Fibroblast of the aortic adventitia (primary cell): ENCODE data around the gene CEP70. TPM values are rescaled to one million over a fixed set of nuclear protein-coding genes. Genes with fewer than 3 reads are reported as not detected.
"Not testable (repeated sequence)": the region's sequence is repeated elsewhere in the genome, so short reads cannot be mapped to it uniquely, and the experiment has no call there.

Source experiments
- DNase-seq: peaks from one replicate; pipeline ENCODE4 v3.0.0-alpha.2; 2010; ENCODE audit warnings: low read depth
- H3K4me3 ChIP-seq: 2 replicates; pipeline ENCODE4 v1.5.1; 2011; ENCODE audit warnings: low read depth, mild to moderate bottlenecking, control low read depth, low read length, moderate library complexity
- total RNA-seq: library from RNA; depleted of rRNA; stranded (reverse); fragments of >200 nt; gene quantifications from 2 replicates; pipeline ENCODE4 v1.2.3, GENCODE V29; 2012; ENCODE audit warnings: low replicate concordance
- TF ChIP-seq, protein P1 (sequence below): IDR thresholded peaks from 2 replicates; pipeline ENCODE4 v1.5.1; 2011; ENCODE audit warnings: mild to moderate bottlenecking, low read length, control low read depth, inconsistent platforms; ENCODE audit not compliant: insufficient read depth

Gene CEP70
- total RNA-seq, 1 donor = 14.6 TPM

- no peak overlapping the region for H3K4me3 ChIP-seq
- TF ChIP-seq, protein P1, sequence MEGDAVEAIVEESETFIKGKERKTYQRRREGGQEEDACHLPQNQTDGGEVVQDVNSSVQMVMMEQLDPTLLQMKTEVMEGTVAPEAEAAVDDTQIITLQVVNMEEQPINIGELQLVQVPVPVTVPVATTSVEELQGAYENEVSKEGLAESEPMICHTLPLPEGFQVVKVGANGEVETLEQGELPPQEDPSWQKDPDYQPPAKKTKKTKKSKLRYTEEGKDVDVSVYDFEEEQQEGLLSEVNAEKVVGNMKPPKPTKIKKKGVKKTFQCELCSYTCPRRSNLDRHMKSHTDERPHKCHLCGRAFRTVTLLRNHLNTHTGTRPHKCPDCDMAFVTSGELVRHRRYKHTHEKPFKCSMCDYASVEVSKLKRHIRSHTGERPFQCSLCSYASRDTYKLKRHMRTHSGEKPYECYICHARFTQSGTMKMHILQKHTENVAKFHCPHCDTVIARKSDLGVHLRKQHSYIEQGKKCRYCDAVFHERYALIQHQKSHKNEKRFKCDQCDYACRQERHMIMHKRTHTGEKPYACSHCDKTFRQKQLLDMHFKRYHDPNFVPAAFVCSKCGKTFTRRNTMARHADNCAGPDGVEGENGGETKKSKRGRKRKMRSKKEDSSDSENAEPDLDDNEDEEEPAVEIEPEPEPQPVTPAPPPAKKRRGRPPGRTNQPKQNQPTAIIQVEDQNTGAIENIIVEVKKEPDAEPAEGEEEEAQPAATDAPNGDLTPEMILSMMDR = no peak
- DNase-seq = no peak
Measured at GRCh38 chr3:138492980-138493675, 100.9 kb downstream of the CEP70 start.

DNA sequence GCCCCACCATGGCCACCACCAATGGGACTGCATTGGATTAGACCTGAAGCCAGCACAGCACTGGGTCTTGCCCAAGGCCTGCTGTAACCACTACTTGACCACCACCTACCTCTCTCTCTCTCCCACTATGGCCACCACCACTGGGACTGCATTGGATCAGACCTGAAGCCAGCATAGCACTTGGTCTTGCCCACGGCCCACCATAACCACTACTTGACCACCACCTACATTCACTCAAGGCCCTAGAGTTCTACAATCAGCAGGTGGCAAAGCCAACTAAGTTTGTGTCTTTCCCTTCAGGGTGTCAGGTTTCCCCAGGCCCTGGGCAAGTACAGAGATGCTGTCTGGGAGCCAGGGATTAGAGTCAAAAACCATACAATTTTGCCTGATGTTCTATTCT, 102.1 kb downstream of the CEP70 start:
- H3K4me3 ChIP-seq = no peak overlapping the region
- no peak for DNase-seq
- TF ChIP-seq, protein P1 = no peak

DNA sequence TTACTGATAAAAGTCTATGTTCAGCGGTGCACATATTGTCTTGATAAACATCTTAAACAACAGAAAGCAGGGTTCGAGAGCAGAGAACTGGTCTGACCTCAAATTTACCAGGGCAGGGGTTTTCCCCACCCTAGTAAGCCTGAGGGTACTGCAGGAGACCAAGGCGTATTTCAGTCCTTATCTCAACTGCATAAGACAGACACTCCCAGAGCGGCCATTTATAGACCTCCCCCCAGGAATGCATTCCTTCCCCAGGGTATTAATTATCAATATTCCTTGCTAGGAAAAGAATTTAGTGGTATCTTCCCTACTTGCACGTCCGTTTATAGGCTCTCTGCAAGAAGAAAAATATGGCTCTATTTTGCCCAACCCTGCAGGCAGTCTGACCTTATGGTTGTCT, 107.5 kb downstream of the CEP70 start:
- H3K4me3 ChIP-seq, DNase-seq: not testable (repeated sequence)

GRCh38 chr3:138484672-138485071, 109.4 kb downstream of the CEP70 start:
- DNase-seq, H3K4me3 ChIP-seq: not testable (repeated sequence)

DNA sequence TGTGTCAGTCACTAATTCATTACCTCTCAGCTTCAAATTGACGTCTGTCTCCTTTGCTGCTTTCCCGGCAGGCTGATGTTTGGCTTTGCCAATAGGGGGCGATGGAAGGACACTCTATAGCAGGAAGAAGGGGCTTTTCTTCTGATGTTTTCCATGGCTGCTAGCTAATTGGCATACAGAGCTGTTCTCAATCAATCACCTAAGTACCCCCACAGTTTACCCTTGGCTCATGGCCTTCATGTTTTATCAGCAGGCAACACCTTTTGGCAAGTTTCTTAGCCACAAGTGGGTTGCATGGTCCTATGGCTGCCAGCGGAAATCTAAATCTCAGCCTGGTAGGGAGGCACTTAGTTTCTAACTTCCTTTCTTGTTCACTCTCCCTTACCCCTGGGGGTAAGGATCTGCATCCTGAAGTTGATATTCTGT, 114.6 kb downstream of the CEP70 start:
- TF ChIP-seq, protein P1 = peak; percentile 87
- H3K4me3 ChIP-seq = no peak overlapping the region
- DNase-seq = peak; percentile 46

- no peak for DNase-seq
- no peak overlapping the region for H3K4me3 ChIP-seq
- TF ChIP-seq, protein P1 = no peak
Measured at GRCh38 chr3:138477801-138478200, 116.3 kb downstream of the CEP70 start.

DNA sequence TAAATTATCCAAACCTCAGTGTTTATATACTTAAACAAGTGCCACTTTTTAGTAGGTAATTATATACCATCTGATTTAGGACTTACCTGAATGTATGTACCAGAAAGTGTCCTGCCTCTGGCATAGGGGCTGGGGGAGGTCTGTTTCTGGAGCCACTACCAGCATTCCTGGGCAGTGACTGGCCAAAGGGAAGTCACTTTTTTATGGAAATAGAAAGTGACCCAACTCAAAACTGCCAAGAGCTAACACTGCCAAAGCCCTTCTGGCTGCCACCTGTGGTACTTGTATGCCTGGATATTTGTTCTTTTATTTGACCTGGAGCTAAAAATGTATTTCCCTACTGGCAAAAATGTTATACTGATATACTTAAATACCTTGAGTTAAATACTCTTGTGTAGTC, 116.9 kb downstream of the CEP70 start:
- H3K4me3 ChIP-seq = no peak overlapping the region
- TF ChIP-seq, protein P1 = no peak

DNA sequence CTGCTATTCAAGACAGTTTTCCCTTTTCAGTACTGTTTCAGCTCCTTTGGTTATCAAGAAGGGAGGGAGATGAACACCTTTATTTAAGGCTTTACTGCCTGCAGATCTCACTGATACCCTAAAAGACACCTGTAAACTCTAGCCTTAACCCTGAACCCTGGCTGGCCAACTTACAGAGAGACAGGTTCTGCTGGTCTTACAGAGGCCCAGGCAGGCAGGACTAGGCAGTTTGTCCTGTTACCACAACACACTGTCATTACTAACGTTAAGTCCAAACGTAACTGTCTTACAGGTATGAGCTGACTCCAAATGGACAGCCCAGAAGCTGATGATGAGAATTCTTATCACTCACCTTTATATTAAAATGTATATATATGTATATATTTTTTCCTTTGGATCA, 117.5 kb downstream of the CEP70 start:
- no peak for DNase-seq
- TF ChIP-seq, protein P1 = no peak

More for the DNA sequence above, 116.9 kb downstream of the CEP70 start:
- DNase-seq = no peak

More for the DNA sequence above, 117.5 kb downstream of the CEP70 start:
- H3K4me3 ChIP-seq = no peak overlapping the region
